CMK (cell line): ENCODE measurements around the gene ZBTB16.

ENCODE experiments used
- DNase-seq: peaks from one replicate; pipeline ENCODE4 v3.0.0-alpha.2; 2010; ENCODE audit warnings: low read depth

Gene ZBTB16

DNA sequence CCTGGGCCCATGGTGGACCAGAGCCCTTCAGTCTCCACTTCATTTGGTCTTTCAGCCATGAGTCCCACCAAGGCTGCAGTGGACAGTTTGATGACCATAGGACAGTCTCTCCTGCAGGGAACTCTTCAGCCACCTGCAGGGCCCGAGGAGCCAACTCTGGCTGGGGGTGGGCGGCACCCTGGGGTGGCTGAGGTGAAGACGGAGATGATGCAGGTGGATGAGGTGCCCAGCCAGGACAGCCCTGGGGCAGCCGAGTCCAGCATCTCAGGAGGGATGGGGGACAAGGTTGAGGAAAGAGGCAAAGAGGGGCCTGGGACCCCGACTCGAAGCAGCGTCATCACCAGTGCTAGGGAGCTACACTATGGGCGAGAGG lies 4.3 kb downstream of the ZBTB16 start:
- no peak for DNase-seq

DNA sequence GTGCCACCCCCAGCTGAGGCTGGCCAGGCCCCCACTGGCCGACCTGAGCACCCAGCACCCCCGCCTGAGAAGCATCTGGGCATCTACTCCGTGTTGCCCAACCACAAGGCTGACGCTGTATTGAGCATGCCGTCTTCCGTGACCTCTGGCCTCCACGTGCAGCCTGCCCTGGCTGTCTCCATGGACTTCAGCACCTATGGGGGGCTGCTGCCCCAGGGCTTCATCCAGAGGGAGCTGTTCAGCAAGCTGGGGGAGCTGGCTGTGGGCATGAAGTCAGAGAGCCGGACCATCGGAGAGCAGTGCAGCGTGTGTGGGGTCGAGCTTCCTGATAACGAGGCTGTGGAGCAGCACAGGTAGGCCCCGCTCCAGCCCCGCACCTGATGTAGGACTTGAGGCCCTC lies 4.7 kb downstream of the ZBTB16 start:
- DNase-seq, result no peak

- no peak for DNase-seq
Measured at GRCh38 chr11:114065094-114065493, 5.6 kb downstream of the ZBTB16 start.

GRCh38 chr11:114066046-114066648 lies 6.6 kb downstream of the ZBTB16 start:
- no peak for DNase-seq

- DNase-seq, result no peak
Measured at GRCh38 chr11:114068327-114068726, 8.8 kb downstream of the ZBTB16 start.

GRCh38 chr11:114070464-114071139 lies 11.1 kb downstream of the ZBTB16 start:
- DNase-seq, result no peak

DNA sequence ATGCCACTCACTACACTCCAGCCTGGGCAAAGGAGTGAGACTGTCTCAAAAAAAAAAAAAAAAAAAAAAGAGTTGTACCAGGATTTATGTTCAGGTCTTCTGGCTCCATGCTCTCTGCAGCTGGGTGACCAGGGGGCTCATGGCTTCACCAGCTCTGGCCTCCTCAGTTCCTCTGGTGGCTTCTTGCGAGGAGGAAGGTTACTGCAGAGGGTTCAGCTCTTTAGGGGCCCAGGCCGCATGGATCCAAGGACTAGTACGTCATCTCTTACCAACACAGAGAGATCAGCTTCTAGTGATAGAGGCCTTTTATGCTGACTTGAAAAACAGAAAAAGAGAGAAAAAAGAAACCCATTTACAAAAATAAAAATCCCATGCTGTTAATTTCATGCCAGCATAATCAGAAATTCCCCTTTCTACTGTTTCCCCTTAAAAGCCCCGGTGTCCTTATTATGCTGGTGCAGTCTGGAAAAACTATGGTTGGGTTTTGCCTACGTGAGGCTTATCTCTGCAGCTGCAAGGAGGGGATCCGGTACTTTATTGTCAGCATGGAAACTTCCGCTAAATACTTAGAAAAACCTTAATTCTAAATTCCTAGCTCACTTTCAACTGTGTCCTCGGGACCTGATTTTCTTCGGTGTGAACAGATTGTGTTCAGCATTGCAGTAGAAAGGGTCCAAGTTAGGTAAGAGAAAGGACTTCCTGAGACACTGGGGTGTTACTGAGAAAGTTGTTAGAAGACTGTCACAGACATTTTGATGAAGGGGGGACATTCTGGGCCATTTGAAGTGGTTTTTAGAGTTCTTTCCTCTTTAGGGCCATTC lies 13.7 kb downstream of the ZBTB16 start:
- no peak for DNase-seq

DNA sequence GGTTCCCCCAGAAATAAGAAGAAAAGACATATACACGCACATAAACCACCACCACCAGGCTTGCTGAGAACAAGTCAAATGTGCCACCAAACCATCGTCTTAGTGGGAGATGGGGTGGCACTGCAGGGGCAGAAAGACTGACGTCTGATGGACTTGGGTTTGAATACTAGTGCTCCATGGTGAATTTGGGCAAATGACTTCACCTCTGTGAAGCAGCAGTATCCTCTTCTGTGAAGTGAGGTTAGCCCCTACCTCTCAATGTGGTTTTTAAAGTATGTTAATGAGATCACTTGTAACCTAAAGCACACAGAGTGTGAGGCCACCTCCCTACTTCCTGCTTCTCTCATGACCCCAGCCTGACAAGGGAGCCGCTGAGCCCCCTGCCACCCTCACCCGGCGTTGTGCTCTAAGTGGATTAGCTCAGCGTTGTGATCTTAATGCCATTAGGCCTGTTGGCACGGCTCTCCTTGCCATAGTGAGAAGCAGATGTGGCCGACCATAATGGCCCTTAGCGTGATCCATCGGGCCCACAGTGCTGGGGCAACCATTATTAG lies 14.4 kb downstream of the ZBTB16 start:
- no peak for DNase-seq

DNA sequence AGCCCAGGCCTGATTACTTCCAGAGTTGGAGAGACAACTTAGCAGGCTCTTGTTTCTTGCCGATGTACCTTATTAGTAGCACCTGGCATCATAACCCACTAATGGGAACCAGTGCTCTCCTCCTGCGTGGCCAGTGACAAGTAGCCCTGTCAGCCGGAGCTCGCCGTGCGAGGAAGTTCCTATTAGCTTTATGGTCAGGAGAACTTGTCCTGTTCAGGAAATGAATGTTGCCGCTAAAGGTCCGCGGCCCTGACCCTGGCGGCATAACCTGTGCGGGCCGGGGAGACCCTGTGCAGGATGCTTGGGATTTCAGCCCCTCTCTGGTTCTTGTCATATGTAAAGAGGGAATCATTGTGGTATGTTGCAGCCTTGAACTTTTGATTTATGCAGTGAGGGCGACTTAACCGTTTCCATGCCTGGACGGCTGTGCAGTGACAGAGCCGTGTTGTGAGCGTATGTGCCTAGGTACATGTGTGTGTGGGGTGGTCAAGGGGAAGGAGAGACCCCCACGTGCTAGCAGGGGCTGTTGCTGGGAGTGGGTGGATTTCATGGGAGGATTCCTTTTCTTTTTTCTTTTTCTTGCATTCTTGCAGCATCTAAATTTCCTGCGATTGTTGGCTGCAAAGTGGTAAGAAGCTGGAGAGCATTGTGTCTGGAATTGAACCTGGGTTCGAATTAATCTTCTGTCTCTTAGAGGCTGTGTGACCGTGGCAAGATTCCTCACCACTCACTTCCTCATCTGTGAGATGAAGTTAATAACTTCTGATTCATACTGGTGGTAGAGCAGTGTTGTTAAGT lies 15.2 kb downstream of the ZBTB16 start:
- no peak for DNase-seq

GRCh38 chr11:114075344-114075610 lies 15.8 kb downstream of the ZBTB16 start:
- no peak for DNase-seq

DNA sequence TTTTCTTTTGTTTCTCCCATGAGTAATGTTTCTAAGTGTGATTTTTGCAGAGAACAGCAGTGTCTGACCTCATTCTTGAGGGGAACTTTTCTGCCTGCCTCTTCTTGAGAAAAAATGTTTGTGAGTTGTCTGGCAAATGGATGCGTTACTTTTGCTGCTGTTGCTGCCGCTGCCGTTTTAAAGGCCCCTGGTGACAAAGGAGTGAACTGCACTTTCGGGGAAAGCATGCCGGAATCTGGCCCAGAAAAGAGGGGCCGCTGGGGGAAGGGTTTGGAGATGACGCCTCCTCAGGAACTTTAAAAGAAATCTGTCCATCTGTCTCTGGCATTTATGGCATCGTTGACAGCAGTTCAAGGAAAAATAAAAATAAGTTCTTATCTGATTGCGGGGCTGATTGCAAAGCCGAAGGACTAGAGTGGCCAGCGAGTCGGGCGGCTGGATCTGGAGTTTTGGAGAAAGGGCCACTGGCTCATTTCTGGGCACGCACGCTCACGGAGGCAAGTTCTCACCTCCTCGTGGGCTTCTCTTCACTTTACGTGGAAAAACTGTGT lies 16.5 kb downstream of the ZBTB16 start:
- no peak for DNase-seq

DNA sequence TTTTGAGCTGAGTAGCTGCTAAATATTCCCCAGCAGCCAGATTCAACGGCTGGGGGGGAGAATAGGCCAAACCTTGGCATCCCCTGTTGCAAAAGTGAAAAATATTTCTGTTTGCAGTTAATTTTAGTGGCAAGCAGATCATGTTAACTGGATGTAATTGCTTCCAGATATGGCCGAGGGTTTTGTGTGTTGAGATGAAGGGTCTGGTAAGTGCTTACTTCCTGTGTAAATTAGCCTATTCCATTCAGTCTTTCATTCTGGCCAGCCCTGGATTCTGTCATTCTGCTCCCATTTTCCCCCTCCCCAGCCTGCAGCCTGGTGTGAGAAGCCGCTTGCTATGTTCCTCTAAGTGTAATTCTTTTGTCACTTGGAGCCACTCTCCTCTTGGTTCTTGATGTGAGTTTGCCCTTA lies 17.4 kb downstream of the ZBTB16 start:
- DNase-seq, result no peak

GRCh38 chr11:114077482-114078305 lies 18.2 kb downstream of the ZBTB16 start:
- DNase-seq, result no peak

GRCh38 chr11:114078423-114078822 lies 18.9 kb downstream of the ZBTB16 start:
- no peak for DNase-seq

- no peak for DNase-seq
Measured at GRCh38 chr11:114079511-114080065, 20.1 kb downstream of the ZBTB16 start.

- DNase-seq, result no peak
Measured at GRCh38 chr11:114080219-114080618, 20.7 kb downstream of the ZBTB16 start.

- DNase-seq, result no peak
Measured at GRCh38 chr11:114080769-114081168, 21.3 kb downstream of the ZBTB16 start.

- no peak for DNase-seq
Measured at GRCh38 chr11:114081641-114082414, 22.3 kb downstream of the ZBTB16 start.

DNA sequence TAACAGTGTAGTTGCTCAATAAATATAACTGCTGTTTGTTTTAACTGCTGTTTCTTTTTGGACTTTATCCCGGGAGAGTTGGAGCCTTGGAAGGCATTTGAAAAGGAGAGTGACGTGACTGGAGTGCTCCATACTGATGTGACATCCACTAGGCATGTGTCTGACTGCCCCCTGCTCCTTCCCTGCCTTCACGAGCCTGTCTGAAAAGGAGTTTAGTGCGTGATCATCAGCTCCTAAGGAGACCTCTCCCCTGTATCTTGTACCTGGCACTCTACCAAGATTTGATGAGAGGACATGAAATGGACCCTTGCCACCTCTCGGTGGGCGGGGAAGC lies 22.9 kb downstream of the ZBTB16 start:
- DNase-seq, result no peak

GRCh38 chr11:114082767-114083181 lies 23.3 kb downstream of the ZBTB16 start:
- peak; percentile 99 for DNase-seq
